ENCODE data around the gene CMYA5.
"Not testable (repeated sequence)": the region's sequence is repeated elsewhere in the genome, so short reads cannot be mapped to it uniquely, and the experiment has no call there.

CMYA5 gene

GRCh38 chr5:79703381-79703645, 13.7 kb downstream of the CMYA5 start:
- DNase-seq = no peak

- DNase-seq = no peak
These were observed 14.9 kb downstream of the CMYA5 start for GRCh38 chr5:79704553-79704952.

GRCh38 chr5:79705632-79706031, 16.0 kb downstream of the CMYA5 start:
- DNase-seq = no peak

GRCh38 chr5:79706317-79706716, 16.7 kb downstream of the CMYA5 start:
- DNase-seq = not testable (repeated sequence)

- no peak for DNase-seq
These were observed 17.9 kb downstream of the CMYA5 start for GRCh38 chr5:79707535-79707934.

GRCh38 chr5:79712741-79713140, 23.1 kb downstream of the CMYA5 start:
- no peak for DNase-seq

GRCh38 chr5:79713727-79714126, 24.1 kb downstream of the CMYA5 start:
- DNase-seq = no peak

GRCh38 chr5:79716839-79717238, 27.2 kb downstream of the CMYA5 start:
- no peak for DNase-seq

- no peak for DNase-seq
These were observed 30.5 kb downstream of the CMYA5 start for GRCh38 chr5:79720096-79720495.

GRCh38 chr5:79727451-79728355, 38.1 kb downstream of the CMYA5 start:
- no peak for DNase-seq

- DNase-seq = no peak
These were observed 38.8 kb downstream of the CMYA5 start for GRCh38 chr5:79728396-79728795.

- DNase-seq = no peak
These were observed 40.0 kb downstream of the CMYA5 start for GRCh38 chr5:79729679-79730078.

GRCh38 chr5:79730564-79730963, 40.9 kb downstream of the CMYA5 start:
- no peak for DNase-seq

GRCh38 chr5:79731775-79732174, 42.1 kb downstream of the CMYA5 start:
- DNase-seq = no peak

- no peak for DNase-seq
These were observed 47.2 kb downstream of the CMYA5 start for GRCh38 chr5:79736528-79737514.

GRCh38 chr5:79738349-79738748, 48.7 kb downstream of the CMYA5 start:
- no peak for DNase-seq

GRCh38 chr5:79742549-79743136, 53.0 kb downstream of the CMYA5 start:
- no peak for DNase-seq

- DNase-seq = no peak
These were observed 54.4 kb downstream of the CMYA5 start for GRCh38 chr5:79743846-79744605.

- DNase-seq = no peak
These were observed 55.6 kb downstream of the CMYA5 start for GRCh38 chr5:79745255-79745654.

GRCh38 chr5:79746642-79747569, 57.3 kb downstream of the CMYA5 start:
- no peak for DNase-seq

Measured in NCI-H2227 treated with DMSO at 0.1 percent for 48 hours (cell line).